ENCODE measurements around the gene PYY.

DNA sequence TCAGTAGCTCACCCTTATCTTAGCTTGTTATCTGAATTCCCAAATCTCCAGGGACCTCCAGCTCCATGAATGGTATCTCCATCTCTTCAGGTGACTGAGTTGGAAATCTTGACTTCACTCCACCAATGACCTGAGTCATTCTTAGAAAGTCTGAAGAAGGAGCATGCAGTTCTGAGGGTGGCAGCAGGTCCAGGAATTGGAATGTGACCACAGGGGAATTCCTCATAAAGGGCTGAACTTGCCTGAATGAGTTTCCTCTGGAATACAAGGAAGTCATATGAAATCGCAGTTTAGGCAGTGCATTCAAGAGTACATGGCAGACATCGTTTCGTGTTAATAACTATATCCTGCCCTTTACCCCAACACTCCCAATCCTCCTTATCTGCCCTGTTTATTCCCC is 12.5 kb upstream of the PYY start:
- no peak for TF ChIP-seq POLR2AphosphoS5 (IDR thresholded peaks at IDR 0.05)
- TF ChIP-seq, protein P1, sequence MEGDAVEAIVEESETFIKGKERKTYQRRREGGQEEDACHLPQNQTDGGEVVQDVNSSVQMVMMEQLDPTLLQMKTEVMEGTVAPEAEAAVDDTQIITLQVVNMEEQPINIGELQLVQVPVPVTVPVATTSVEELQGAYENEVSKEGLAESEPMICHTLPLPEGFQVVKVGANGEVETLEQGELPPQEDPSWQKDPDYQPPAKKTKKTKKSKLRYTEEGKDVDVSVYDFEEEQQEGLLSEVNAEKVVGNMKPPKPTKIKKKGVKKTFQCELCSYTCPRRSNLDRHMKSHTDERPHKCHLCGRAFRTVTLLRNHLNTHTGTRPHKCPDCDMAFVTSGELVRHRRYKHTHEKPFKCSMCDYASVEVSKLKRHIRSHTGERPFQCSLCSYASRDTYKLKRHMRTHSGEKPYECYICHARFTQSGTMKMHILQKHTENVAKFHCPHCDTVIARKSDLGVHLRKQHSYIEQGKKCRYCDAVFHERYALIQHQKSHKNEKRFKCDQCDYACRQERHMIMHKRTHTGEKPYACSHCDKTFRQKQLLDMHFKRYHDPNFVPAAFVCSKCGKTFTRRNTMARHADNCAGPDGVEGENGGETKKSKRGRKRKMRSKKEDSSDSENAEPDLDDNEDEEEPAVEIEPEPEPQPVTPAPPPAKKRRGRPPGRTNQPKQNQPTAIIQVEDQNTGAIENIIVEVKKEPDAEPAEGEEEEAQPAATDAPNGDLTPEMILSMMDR (IDR thresholded peaks at IDR 0.05) = no peak
